HG03066 (cell line): Measurements from ENCODE around the gene SMOC2.

Source experiments
- ATAC-seq: cut with Tn5 transposase; IDR thresholded peaks from one replicate; pipeline ENCODE4 v1.9.1; 2021; ENCODE audit warnings: low read depth; ENCODE audit not compliant: unreplicated experiment

Gene SMOC2

DNA sequence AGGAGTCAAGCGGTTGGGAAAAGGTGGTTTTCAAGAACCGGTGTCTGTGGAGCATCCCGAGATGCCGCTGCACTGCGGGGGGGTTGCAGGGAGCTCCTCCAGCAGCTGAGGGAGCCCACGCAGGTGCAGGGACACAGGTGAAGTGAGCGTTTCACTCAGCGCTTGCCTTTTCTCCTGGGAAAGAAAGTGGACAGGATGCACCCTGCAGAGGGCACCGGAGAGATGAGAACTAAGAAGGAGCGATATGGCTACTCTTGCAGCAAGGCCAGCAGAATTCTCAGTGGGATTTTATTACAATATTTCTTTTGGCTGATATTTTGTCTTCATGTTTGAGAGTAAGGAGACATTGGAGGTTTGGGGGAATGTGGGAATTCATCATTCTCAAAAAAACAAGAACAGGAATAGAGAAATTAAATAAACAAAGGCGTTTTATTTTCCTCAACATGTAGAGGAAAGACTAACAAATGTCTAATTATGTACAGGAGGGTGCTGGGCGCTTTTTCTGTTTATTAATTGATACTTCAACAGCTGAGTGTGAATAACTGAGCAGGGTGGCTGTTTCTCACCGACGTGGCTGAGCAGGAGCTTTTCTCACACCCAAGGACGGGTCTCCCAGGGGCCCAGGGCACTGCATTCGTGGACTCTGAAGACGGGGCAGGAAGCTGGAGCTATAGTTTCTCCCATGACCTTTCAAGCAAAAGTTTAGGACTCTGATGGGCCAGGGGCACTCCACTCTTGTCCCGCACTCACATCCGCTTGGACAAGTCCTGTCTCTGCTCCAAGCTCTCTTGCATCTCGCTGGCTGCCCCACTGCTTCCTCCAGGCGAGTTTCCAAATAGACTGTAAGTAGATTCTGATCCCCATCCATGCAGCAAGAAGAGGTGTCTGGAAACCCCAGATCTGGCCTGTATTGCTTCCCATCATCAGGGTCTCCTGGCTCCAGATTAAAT is 176.1 kb downstream of the SMOC2 start:
- no peak for ATAC-seq

DNA sequence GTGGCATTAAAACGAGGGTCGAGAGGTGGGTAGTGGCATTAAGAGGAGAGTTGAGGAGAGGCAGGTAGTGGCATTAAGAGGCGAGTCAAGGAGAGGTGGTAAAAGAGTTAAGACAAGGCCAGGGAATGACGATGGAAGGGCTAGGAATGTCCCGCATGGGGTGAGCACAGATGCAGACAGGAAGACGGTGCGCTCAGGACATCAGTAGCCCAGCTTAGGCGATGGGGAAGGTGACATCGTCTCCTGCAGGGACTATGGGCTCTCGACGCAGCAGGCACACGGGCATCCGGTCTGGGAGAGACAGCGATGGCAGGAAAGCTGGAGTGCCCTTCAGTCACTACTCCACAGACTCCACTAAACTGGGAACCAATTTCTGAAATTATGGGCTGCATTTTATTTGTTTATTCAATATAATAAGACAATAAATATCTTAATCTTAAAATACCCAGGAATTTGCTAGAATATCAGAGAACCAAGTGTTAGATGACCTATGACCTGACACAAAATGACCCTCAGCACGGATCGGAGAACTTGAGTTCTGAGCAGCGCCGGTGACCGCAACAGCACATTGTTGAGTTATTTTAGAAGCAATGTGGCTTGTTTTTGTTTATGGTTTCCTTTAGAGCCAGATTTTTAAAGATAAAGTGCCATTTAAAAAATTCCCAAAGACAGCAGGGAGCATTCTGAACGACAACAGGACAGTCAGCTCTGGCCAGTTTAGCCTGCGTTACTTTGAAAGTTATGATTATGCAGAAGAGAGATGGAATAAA is 177.7 kb downstream of the SMOC2 start:
- no peak for ATAC-seq

DNA sequence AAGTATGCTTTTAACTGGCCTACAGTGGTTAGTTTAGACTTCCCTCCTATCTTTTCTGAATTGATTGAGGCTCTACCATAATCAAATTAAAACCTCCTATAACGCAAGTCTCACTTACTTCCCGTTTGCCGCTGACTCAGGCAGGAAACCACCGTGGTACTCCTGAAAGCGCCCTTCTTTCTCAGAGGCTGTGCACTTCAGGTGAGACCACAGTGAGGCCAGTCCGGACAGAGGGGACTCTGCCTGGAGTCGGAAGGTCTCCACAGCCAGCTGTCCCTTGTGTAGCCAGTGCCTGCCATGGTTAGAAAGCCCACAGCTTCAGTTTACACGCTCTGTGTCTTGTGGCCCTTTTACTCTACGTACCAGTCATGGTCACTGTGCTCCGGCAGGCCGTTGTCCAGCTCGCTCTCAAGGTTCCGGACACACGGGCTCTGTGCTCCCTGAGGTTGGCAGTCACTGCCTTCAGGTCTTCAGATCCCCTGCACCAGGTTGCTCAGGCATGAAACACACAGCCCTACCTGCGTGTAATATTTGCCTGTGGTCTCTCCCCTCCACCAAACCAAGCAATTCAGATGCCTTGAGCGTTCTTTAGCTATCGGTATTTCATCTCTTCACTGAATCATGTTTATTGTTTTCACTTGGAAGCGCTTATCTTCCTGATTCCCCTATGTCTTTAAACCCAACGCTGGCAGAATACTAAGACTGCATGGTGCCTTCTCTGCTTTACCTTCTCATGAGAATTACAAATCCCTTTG is 178.8 kb downstream of the SMOC2 start:
- no peak for ATAC-seq

- ATAC-seq: no peak
Observed at GRCh38 chr6:168620578-168620977, 179.6 kb downstream of the SMOC2 start.

GRCh38 chr6:168623736-168624135 is 182.8 kb downstream of the SMOC2 start:
- no peak for ATAC-seq

DNA sequence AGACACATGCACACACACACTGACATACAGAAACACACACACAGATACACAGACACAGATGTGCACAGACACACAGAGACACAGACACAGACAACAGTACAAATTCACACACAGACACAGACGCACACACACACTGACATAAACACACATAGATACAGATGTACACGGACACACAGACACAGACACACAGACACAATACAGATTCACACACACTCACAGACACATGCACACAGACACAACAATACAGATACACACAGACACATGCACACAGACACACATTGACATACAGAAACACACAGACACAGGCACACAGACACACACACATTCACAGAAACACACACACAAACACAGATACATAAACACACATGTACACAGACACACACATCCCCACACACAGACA is 183.6 kb downstream of the SMOC2 start:
- no peak for ATAC-seq

DNA sequence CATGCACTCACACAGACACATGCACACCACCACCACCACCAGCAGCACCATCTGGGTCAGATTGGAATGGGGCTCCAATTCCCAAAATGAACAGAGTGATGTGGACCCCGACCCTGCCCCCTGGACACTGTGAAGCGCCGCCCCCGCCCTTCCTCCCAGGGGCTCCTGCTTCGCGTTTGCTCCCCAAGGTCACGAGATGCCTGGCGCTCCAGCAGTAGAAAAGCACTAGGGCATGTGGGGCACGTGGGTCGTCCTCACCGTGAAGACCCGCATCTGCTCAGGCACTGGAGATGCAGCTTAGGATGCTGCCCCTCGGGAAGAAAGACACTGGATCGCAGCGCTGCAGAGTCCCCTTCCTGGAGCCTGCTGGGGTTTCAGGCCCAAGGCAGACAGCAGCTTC is 184.0 kb downstream of the SMOC2 start:
- ATAC-seq: no peak

DNA sequence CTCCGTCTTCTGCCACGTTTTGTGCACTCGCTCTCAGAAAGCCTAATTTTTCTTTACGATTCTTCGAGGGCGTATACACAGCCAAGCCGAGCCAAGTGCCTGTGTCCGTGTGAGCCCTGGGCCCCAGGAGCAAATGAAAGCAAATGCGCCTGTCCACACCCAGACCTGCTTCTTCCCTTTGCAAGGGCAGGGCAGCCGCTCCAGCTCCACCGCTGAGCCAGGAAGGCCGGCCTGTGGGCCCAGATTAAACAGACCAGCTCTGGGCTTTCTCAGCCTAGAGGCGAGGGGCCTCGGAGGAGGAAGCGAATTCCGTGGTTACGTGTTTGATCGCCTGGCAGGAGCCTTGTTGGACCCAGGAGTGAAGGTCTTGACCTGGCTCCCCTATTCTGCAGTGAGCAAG is 184.6 kb downstream of the SMOC2 start:
- ATAC-seq: no peak

- no peak for ATAC-seq
Observed at GRCh38 chr6:168626046-168626602, 185.1 kb downstream of the SMOC2 start.

DNA sequence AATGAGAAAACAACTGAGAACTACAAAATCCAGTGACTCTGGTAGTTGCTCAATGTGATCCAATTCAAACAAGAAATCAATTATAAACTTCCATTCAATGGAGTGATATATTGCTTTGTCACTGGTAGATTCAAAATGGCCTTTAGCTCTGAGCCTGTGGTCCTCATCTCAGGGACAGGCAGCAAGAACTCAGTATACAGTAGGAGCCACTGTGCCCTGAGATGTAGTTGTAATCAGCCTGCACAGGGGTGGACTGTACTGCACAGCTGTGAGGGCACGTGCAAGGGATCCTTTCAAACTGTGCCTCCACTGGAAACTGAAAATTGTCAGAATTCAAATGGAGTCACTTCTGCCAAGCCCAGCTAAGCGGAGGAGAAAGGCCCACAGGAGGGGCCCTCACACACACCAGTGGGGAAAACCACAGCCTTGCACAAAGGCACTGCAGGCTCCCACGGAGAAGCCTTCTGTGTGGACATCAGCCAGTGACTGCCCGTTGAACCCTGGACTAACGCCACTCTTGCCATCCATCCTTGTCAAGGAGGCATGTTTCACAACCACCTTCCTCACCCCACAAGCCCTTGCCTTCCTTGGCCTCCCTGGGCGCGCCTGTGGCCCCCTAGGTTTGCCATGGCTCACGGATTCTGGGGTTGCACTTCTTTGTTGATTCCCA is 186.7 kb downstream of the SMOC2 start:
- no peak for ATAC-seq

GRCh38 chr6:168628176-168628553 is 187.2 kb downstream of the SMOC2 start:
- no peak for ATAC-seq

- ATAC-seq: no peak
Observed at GRCh38 chr6:168628732-168629245, 187.8 kb downstream of the SMOC2 start.

GRCh38 chr6:168631564-168631963 is 190.6 kb downstream of the SMOC2 start:
- ATAC-seq: no peak

DNA sequence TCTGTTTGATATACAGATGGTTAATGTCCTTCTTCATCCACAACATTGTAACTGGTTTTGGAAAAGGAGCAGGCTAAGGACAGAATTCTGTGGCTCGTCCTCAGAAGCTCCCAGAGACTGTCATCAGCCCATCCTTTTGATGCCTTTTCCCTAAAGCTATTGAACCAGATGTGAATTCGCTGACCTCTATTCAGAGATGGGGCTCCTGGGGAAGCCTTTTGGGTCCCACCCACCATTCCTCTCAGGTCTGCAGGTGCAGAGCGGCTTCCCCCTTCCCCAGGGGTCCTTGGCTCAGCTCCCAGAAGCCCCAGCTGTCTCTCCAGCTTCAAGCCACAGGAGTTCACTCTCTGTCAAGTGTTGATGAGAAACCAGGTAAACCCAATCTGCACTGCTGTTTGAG is 191.7 kb downstream of the SMOC2 start:
- no peak for ATAC-seq

DNA sequence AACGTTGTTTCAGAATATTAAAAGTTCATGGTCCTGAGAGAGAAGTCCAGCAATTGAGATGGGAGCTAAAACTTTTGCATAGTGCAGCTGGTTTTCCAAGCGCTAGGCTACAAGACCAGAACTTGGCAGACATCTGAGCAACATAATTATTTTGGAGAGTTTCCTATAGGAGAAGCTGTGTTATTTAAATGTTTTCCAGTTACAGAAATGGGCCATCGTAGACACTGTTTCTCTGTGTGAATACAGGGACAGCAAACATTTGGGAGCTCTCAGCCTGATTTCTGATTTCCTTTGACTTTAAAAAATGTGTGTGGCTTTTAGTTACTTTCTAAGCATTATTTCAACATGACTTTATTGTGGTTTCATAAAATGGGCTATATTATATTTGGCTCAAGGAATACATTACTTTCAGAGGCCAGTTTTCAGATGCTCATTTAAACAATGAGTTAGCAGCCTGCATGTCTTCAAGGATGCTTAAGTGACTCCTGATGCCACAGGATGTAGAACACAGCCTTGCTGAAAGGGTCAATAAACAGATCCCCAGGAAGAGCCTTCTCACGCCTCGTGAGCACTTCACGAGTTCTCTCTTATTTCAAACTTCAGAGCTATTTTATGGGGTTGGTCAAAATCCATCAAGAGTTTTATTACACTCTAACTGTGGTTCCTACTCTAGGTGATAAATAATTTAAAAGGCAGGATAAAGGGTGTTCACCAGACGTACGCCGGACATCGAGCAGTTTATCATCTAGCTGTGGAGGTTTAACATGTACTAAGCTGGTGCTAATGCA is 193.8 kb downstream of the SMOC2 start:
- ATAC-seq: no peak

DNA sequence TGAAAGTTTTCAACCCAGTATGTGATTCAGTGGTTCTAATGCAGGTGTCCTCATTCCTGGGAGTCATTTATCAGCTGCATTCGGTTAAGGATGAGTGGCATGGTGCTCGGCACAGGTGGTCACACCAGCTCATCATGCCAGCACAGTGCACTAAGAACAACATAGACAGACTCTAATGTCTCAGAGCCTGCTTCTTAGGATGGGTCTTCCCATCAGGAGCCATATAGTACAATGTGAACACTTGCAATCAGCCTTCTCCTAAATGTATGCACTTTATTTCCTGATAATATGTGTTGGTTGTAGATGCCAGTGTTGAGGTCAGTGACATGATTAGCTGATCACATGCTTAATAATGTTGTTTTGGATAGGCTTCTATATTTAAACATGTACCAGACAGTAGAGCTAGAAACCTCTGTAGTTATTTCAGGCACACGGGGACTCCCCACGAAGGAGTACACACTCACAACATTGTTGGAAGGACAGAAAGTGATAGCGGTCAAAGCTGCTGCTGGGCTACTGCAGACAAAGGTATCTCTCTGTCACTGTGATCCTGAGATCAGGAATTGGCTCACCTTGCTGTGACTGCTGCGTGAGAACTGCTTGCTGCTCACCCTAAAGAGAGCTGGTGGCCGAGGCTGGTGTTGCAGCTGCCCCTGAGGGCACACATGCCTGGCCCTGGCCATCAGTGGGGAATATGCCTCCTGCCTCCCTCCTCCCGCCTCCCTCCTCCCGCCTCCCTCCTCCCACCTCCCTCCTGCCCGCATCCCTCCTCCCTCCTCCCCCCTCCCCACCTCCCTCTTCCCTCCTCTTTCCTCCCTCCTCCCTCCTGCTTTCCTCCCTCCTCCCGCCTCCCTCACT is 195.4 kb downstream of the SMOC2 start:
- no peak for ATAC-seq

DNA sequence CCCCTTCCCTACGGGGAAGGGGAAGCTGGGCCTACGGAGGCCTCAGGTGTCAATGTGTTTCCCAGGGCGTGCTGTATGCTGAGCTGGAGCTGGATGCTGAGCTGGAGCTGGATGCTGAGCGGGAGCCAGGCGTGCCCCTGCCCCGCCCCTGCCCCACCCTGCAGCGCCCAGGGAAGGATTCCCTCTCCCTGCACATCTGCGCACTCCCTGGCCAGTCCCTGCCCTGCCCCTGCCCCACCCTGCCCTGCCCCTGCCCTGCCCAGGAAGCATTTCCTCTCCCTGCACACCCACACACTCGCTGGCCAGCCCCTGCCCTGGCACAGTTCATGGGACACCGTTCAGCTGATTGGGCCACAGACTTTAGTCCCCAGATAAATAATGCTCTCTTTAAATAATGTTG is 196.8 kb downstream of the SMOC2 start:
- no peak for ATAC-seq
